Epithelial cell of esophagus (primary cell): ENCODE results near the gene CLEC7A.

ENCODE experiments used
- DNase-seq: peaks from one replicate; pipeline ENCODE4 v3.0.0; 2010; ENCODE audit warnings: low read depth
- H3K4me3 ChIP-seq: 2 replicates; pipeline ENCODE4 v1.5.1; 2011; ENCODE audit warnings: mild to moderate bottlenecking, low read length, control low read depth
- TF ChIP-seq, protein P1 (sequence below): IDR thresholded peaks from 2 replicates; pipeline ENCODE4 v1.5.1; 2011; ENCODE audit warnings: low read depth, mild to moderate bottlenecking, low read length, control low read depth, inconsistent platforms; ENCODE audit not compliant: insufficient read depth; ENCODE audit errors: missing control alignments

CLEC7A gene

DNA sequence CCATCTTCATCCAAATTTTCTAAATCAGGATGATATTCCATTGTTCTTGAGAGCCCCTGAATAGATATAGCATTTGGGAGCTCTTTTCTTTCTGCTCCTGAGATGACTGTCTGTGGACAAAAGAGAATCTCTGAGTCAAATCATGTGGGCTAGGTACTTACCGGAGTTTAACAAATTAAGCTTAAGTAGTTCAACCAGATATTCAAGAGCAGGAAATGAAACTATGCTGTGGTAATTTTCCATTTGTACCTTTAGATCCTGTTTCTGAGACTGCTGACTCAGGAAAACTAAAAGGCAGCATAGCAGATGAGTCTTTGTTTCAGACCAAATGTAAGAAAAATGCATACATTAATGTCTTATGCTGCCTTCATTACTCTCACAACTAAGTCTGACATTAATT lies at the start of gene CLEC7A:
Gene CLEC7A, minus strand, starts transcription at position 158 of the 400 bp plus-strand sequence. Its CDS starts 117 bp downstream, at position 41.
- TF ChIP-seq, protein P1, sequence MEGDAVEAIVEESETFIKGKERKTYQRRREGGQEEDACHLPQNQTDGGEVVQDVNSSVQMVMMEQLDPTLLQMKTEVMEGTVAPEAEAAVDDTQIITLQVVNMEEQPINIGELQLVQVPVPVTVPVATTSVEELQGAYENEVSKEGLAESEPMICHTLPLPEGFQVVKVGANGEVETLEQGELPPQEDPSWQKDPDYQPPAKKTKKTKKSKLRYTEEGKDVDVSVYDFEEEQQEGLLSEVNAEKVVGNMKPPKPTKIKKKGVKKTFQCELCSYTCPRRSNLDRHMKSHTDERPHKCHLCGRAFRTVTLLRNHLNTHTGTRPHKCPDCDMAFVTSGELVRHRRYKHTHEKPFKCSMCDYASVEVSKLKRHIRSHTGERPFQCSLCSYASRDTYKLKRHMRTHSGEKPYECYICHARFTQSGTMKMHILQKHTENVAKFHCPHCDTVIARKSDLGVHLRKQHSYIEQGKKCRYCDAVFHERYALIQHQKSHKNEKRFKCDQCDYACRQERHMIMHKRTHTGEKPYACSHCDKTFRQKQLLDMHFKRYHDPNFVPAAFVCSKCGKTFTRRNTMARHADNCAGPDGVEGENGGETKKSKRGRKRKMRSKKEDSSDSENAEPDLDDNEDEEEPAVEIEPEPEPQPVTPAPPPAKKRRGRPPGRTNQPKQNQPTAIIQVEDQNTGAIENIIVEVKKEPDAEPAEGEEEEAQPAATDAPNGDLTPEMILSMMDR: no peak
- DNase-seq: peak; percentile 82
- no peak within 1 kb of the TSS for H3K4me3 ChIP-seq

DNA sequence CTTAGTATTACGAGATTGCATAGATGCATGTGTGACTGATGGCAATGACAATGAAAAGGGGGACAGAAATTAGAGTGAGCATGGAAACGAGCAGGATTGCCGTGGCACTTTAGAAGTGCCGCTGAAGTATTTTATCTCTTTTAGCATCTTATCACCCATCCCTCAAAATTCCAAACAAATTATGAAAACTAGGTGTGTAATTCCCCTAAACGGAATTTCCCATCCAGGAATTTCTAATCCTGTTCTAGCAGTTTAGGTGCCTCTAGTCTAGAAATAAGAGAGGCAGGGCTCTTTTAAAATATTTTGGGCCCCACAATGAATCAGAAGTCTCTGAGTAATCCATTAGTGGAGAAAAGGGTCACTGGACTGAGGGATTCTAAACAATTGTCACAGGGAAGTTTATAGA lies 49.8 kb upstream of the CLEC7A start:
- no peak overlapping the region for H3K4me3 ChIP-seq
- peak; percentile 41 for DNase-seq
- TF ChIP-seq, protein P1: no peak

DNA sequence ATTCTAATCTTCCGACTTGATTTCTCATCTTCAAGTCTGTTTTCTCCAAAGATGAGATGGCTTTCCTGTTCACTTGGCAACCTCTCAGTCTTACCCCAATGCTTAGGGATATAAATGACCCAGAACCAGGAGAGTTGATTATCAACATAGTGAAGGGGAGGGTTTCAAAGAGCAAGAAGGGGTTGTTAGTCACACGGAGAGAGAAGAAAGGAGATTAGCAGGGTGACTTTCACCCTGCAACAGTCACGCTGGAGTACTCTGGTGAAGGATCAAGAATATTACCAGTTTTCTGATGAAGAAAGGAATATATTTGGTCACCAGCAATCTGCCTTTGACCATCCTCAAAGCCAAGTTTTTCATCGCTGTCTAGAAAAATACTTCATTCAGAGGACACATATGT lies 48.8 kb upstream of the CLEC7A start, which contains the start of gene TMEM52B:
Gene TMEM52B, plus strand, starts transcription at position 212 of the 400 bp plus-strand sequence. CDS start 543 bp downstream, outside the sequence.
- no peak within 1 kb of the TSS for H3K4me3 ChIP-seq
- DNase-seq: no peak
- TF ChIP-seq, protein P1: no peak

DNA sequence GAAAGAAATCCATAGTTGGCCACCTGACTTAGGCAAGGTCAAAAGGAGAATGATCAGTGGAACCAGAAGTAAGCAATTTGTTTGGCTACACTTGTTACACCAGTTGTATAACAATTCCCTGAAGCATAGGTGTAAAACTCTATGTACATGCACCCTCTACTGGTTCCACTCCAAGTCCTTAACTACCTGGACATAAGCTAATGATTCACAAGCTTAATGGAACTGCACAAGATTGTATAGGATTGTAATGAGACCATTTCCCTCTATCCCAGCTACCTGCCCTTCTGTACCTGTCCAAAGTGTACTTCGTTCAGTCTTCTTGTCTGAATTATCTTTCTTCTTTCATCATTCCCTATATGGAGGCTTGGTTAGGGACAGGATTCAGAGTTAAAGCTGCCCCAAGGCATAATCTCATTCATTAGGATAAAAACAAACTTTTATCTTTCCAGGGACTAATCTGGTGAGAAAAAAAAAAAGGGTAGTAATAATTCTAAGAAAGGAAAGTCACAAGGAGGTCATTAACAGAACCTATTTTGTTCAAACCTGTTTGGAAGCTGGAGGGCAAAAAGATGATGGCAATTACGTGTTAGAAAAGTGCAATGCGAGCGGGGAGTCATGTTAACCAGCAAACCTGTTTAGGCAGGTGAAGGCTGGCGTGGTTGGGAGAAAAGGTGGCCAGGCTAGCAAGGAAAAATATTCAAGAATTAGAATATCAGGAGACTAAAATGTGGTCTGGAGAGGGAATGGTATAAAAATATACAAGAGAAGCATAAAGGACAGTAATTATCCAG lies 46.0 kb upstream of the CLEC7A start:
- H3K4me3 ChIP-seq: no peak overlapping the region
- peak; percentile 95 for DNase-seq

DNA sequence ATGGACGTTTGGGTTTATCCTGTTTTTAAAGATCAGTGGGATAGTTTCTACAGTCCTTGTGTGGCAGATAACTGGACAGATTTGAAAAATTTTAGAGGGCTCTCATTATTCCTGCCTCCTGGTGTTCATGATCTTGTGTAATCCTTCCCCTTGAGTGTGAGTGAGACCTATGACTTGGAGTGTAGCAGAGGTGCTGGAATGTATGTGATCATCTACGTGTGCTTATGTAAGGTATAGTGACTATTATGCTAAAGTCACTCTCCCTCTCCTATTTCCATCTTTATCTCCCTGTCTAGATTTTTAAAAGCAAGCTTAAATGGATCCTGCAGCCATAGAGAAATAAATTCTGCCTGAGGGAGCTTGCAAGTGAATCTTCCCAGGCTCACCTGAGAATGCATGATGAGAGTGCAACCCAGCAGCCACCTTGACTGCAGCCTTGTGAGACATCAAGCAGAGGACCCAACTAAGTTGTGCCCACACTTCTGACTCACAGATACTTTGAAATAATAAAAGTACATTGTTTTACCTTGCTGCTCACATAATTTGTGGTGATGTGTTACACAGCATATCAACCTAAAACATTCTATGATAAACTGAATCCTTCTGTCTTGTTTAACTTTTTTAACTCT lies 45.1 kb upstream of the CLEC7A start:
- H3K4me3 ChIP-seq: no peak overlapping the region
- TF ChIP-seq, protein P1: no peak
- DNase-seq: peak; percentile 67

More for the DNA sequence above, 46.0 kb upstream of the CLEC7A start:
- TF ChIP-seq, protein P1: peak; percentile 15

DNA sequence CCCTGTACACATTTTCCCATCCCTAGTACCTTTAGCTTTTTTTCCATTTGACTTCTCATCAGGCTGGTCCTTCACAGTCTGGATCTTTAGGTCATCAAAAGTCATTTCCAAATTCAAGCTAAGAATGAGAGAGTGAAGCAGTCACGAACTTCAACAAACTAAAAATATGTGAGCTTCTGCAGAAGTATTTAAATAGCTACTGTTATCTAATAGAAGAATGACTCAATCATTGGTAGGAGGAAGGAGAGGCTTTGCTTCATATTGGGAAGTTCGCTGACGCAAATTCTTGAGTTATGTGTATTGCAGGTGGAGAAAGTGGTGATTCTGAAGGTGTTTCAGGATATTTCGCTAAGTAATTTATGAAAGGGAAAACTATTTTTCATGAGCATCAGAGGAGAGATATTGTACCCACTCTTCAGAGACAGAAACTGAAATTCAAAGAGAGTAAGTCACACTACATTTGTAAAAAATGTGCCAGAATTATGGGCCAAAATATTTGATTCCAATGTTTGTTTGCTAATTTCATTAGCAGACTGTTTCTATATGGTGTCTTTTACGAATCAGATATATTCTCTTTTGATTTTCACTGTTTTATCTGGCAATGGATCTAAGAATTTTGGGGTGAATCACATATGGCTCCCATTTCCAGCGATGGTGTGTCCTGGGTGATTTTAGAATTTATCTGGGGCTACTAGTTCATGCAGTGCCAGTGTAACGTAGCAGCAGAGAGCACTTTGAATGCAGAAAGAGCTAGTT lies 42.2 kb upstream of the CLEC7A start, which contains the start of gene OLR1:
Gene OLR1, minus strand, starts transcription at position 160 of the 756 bp plus-strand sequence. Its CDS starts 55 bp downstream, at position 105.
- DNase-seq: peak; percentile 60
- TF ChIP-seq, protein P1: no peak
- no peak within 1 kb of the TSS for H3K4me3 ChIP-seq
